Transverse colon (tissue), 4 donors: Measurements from ENCODE around the gene MPDZ. TPM values are rescaled to one million over a fixed set of nuclear protein-coding genes. Genes with fewer than 3 reads are reported as not detected.
A peak's percentile ranks its signal among the peaks of the same experiment; 100 is the strongest.

Source experiments
- DNase-seq: peaks from one replicate; pipeline ENCODE4 v3.0.0-alpha.2; 2019
- H3K27ac ChIP-seq, 4 donors: fragments of 200-600 bp; sonication (generic); 2 replicates each; pipeline ENCODE4 v1.5.1; 2016 to 2018; ENCODE audit warnings: inconsistent platforms in 4 of 4
- H3K27me3 ChIP-seq: fragments of 200-600 bp; sonication (generic); 2 replicates; pipeline ENCODE4 v1.5.1; 2017; ENCODE audit warnings: inconsistent platforms
- H3K36me3 ChIP-seq, 4 donors: fragments of 200-600 bp; sonication (generic); 2 replicates each; pipeline ENCODE4 v1.5.1; 2017 to 2019; ENCODE audit warnings: inconsistent platforms in 4 of 4
- H3K4me1 ChIP-seq, 4 donors: fragments of 200-600 bp; sonication (generic); 2 replicates each; pipeline ENCODE4 v1.5.1; 2017 to 2020; ENCODE audit warnings: inconsistent platforms in 4 of 4
- H3K4me3 ChIP-seq, 4 donors: fragments of 200-600 bp; sonication (generic); 1 replicate in 1 of 4; 2 replicates in 3 of 4; pipeline versions ENCODE4 v1.5.1 to v1.6.1; 2017 to 2019; ENCODE audit warnings: inconsistent platforms in 4 of 4
- H3K9me3 ChIP-seq, 2 donors: fragments of 200-600 bp; sonication (generic); 2 replicates each; pipeline ENCODE4 v1.5.1; 2017 to 2019; ENCODE audit warnings: inconsistent platforms in 2 of 2
- EP300 ChIP-seq: sonication (generic); formaldehyde crosslinking; IDR thresholded peaks from one replicate; pipeline ENCODE4 v1.6.1; 2017; ENCODE audit warnings: antibody characterized with exemption, low read depth
- POLR2A ChIP-seq: fragments of 450-650 bp; IDR thresholded peaks from one replicate; pipeline ENCODE4 v1.6.1; 2016; ENCODE audit warnings: antibody characterized with exemption, mild to moderate bottlenecking, moderate library complexity
- POLR2AphosphoS5 ChIP-seq, 3 donors: sonication (generic); formaldehyde crosslinking; IDR thresholded peaks; one replicate each; pipeline ENCODE4 v1.6.1; 2016; ENCODE audit warnings: antibody characterized with exemption in 3 of 3
- WGBS, 2 donors: methylation state at CpG; one replicate each; pipeline ENCODE4 v1.1.5; 2018; ENCODE audit warnings: low coverage in 1 of 2; 5-methylcytosine and 5-hydroxymethylcytosine counted together
- in situ Hi-C, 4 donors: fragments of 200-750 bp; cut with MboI; loops; one replicate each; pipeline versions ENCODE4 v1.15.0 to v1.15.1; 2017; ENCODE audit warnings: low sequenced_read_pairs in 3 of 4, low pct_ligation_motif_present in 1 of 4, low pct_unique_long_range_greater_than_20kb in 1 of 4
- intact Hi-C: fragments of 100-400 bp; cut with DNase I; formaldehyde crosslinking; loops from one replicate; pipeline ENCODE4 v1.15.1; 2023; ENCODE audit warnings: low total_unique reads
- total RNA-seq, 4 donors: library from RNA; depleted of rRNA; stranded (reverse); fragments of >200 nt; gene quantifications; one replicate each; pipeline ENCODE4 v1.1.0, GENCODE V29; 2016
- TF ChIP-seq, protein P1 (sequence below), 5 experiments: fragments of 200-600 bp in 3 of 5; fragments of 450-650 bp in 2 of 5; sonication (generic) in 3 of 5; IDR thresholded peaks; 1 replicate in 2 of 5; 2 replicates in 3 of 5; pipeline ENCODE4 v1.5.1; 2016 to 2017; ENCODE audit warnings: antibody characterized with exemption in 5 of 5, inconsistent platforms in 3 of 5, mild to moderate bottlenecking in 2 of 5, moderate library complexity in 1 of 5

The MPDZ gene
- total RNA-seq, 4 donors from 2014 or later = 9.7 to 62.1 (median 14.5) TPM

GRCh38 chr9:13281356-13282016 is 2.0 kb upstream of the MPDZ start:
- 71 to 83% methylated on average over 5 of the region's 5 CpGs for WGBS, 2 donors
- TF ChIP-seq, protein P1, sequence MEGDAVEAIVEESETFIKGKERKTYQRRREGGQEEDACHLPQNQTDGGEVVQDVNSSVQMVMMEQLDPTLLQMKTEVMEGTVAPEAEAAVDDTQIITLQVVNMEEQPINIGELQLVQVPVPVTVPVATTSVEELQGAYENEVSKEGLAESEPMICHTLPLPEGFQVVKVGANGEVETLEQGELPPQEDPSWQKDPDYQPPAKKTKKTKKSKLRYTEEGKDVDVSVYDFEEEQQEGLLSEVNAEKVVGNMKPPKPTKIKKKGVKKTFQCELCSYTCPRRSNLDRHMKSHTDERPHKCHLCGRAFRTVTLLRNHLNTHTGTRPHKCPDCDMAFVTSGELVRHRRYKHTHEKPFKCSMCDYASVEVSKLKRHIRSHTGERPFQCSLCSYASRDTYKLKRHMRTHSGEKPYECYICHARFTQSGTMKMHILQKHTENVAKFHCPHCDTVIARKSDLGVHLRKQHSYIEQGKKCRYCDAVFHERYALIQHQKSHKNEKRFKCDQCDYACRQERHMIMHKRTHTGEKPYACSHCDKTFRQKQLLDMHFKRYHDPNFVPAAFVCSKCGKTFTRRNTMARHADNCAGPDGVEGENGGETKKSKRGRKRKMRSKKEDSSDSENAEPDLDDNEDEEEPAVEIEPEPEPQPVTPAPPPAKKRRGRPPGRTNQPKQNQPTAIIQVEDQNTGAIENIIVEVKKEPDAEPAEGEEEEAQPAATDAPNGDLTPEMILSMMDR (IDR thresholded peaks at IDR 0.05) = no peak
- TF ChIP-seq POLR2A (no peak), POLR2AphosphoS5 (IDR thresholded peaks at IDR 0.05) (peak in 2 of 3 donors; percentile 24 to 66)
- in situ Hi-C loops (no loop called here), intact Hi-C loops (no loop called here)
- Histone ChIP-seq H3K4me1 (peaks cover 0 to 4% (median 0%) of the 10 kb centered on the region in 4 donors), H3K4me3 (no peak overlapping the region), H3K27me3 (peaks cover 22% of the 10 kb centered on the region), H3K36me3 (no peaks in the 10 kb centered on the region), H3K27ac (peak overlapping the region; percentile 19 to 93 (median 66)), H3K9me3 (no peaks in the 10 kb centered on the region)
- DNase-seq = no peak

GRCh38 chr9:13278368-13279246 is 885 bp downstream of the MPDZ start:
- peak overlapping the region; percentile 46 to 60 (median 56) for H3K4me3 ChIP-seq
- no peaks in the 10 kb centered on the region for H3K9me3 ChIP-seq
- DNase-seq = peak; percentile 24
- H3K27me3 ChIP-seq = peaks cover 22% of the 10 kb centered on the region
- in situ Hi-C loops = no loop called here
- peaks cover 0 to 17% (median 3%) of the 10 kb centered on the region in 4 donors for H3K4me1 ChIP-seq
- peak overlapping the region; percentile 86 to 93 (median 88) for H3K27ac ChIP-seq
- WGBS, 2 donors = 9% methylated on average over 46 of the region's 67 CpGs; no CpG with 5 or more reads in 1 of the 2 donors
- H3K36me3 ChIP-seq = no peaks in the 10 kb centered on the region
- TF ChIP-seq POLR2AphosphoS5 (IDR thresholded peaks at IDR 0.05) = peak in 1 of 3 donors; percentile 41
- TF ChIP-seq, protein P1 (IDR thresholded peaks at IDR 0.05) = no peak
- intact Hi-C loops = no loop called here

GRCh38 chr9:13278023-13278367 is 1.5 kb downstream of the MPDZ start:
- Histone ChIP-seq H3K27me3 (peaks cover 22% of the 10 kb centered on the region), H3K36me3 (no peaks in the 10 kb centered on the region), H3K9me3 (no peaks in the 10 kb centered on the region), H3K27ac (peak overlapping the region; percentile 86 to 93 (median 88)), H3K4me1 (peaks cover 0 to 13% (median 3%) of the 10 kb centered on the region in 4 donors), H3K4me3 (peak overlapping the region; percentile 46 to 60 (median 56))
- TF ChIP-seq POLR2AphosphoS5 (IDR thresholded peaks at IDR 0.05) = no peak
- TF ChIP-seq, protein P1 (IDR thresholded peaks at IDR 0.05) = no peak
- no peak for TF ChIP-seq EP300
- TF ChIP-seq POLR2A = no peak
- no peak for DNase-seq
- WGBS, 2 donors = 47 to 51% methylated on average over 3 to 10 of the region's 10 CpGs
- intact Hi-C loops (no loop called here), in situ Hi-C loops (no loop called here)

DNA sequence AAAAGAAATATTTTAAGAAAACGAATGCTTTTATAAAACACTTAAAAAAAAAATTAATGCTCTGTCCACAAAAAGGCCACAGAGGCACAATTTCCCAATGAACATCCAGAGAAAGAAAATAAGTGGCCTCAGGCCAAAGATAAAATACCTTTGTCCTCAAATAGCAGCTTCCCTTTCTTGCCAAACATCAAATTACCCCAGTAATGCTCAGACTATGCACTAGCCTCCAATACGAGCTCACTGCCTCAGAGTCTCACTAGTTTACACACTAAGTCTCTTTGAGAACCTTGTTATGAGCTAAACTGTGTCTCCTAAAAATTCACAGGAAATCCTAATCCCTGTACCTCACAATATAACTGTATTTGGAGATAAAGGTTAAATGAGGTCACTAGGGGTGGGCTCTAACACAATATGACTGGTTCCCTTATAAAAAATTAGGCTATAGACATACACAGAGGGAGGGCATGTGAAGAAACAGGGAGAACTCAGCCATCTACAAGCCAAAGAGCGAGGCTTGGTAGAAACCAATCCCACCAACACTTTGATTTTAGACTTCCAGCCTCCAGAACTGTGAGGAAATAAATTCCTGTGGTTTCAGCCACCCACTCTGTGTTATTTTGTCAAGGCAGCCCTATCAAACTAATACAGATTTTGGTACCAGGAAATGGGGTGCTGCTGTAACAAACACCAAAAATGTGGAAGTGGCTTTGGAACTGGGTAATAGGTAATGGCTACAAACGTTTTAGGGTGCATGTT is 4.4 kb downstream of the MPDZ start:
- no peak for DNase-seq
- peaks cover 0 to 12% (median 3%) of the 10 kb centered on the region in 4 donors for H3K4me1 ChIP-seq
- intact Hi-C loops (no loop called here), in situ Hi-C loops (no loop called here)
- no peak overlapping the region for H3K4me3 ChIP-seq
- H3K36me3 ChIP-seq = no peaks in the 10 kb centered on the region
- H3K27me3 ChIP-seq = peaks cover 17% of the 10 kb centered on the region
- 31 to 48% methylated on average over 3 to 4 of the region's 4 CpGs for WGBS, 2 donors
- TF ChIP-seq, protein P1 (IDR thresholded peaks at IDR 0.05) = no peak
- TF ChIP-seq POLR2AphosphoS5 (IDR thresholded peaks at IDR 0.05) (no peak), POLR2A (no peak), EP300 (no peak)
- H3K9me3 ChIP-seq = no peaks in the 10 kb centered on the region
- H3K27ac ChIP-seq = peak overlapping the region in 3 of 4 donors; percentile 28 to 36 (median 33)
